ENCODE measurements around the gene WDR44.

- TF ChIP-seq TEAD4 (IDR thresholded peaks at IDR 0.05): no peak
- no peak for TF ChIP-seq ZBTB7A (IDR thresholded peaks at IDR 0.05; ENCODE audit: low read depth)
- no peak for TF ChIP-seq MAX (IDR thresholded peaks at IDR 0.05)
These were observed 9.5 kb downstream of the WDR44 start for GRCh38 chrX:118355225-118355920.

Data from Ishikawa (cell line).